Measurements from ENCODE around the gene TPM3. TPM values are rescaled to one million over a fixed set of nuclear protein-coding genes. Genes with fewer than 3 reads are reported as not detected.
A peak's percentile ranks its signal among the peaks of the same experiment; 100 is the strongest.

The TPM3 gene
- total RNA-seq, 1 experiment from 2014 or later = 681 TPM

DNA sequence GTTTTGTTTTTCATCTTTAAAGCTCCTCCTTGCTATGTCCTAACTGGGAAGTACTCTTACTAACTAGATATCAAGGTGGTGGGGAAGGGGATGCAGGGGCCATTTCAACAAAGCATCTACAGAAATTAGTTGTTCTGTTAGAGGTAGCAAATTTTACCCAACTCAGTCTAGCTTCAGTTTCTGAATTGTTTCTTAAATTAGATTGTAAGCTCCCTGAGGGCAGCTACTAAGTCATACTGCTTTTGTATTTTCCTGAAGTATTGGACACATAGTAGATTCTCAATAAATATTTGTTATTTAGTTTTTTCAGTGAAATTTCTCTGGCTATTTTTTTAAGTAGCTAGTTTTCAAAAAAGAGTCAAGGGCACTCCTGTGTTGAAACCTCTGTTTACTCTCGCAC, 30.6 kb upstream of the TPM3 start:
- Histone ChIP-seq H3K36me3 (ENCODE audit: control insufficient read depth, insufficient read depth, low read length) (peaks cover 4% of the 10 kb centered on the region; the same call in 1 of the 2 replicates), H3K9me3 (no peaks in the 10 kb centered on the region), H3K27me3 (replicated peaks; ENCODE audit: control insufficient read depth, insufficient read depth, low read length) (no peaks in the 10 kb centered on the region), H3K4me1 (peaks cover 31% of the 10 kb centered on the region), H3K4me3 (ENCODE audit: low read depth, low read length) (peak overlapping the region; percentile 97)
- DNase-seq = no peak
- H3K4me1 Mint-ChIP-seq (ENCODE audit: low read depth, unreplicated experiment) = peaks cover 15% of the 10 kb centered on the region
- ChIA-PET POLR2A (interaction anchor here (0.6 kb wide), 1 partner anchor 85 kb away, joined by 4 read pairs; no protein-coding TSS in a partner anchor), CTCF (no interaction called here)
- no TSS peak for BruUV-seq (replicated peaks)
- peak overlapping the region; percentile 73 for H3K27ac Mint-ChIP-seq (ENCODE audit: unreplicated experiment)
- no peaks in the 10 kb centered on the region for H3K9me3 Mint-ChIP-seq (ENCODE audit: unreplicated experiment)
- H3K27me3 Mint-ChIP-seq (ENCODE audit: insufficient read depth, unreplicated experiment) = no peaks in the 10 kb centered on the region
- H3K4me3 Mint-ChIP-seq (ENCODE audit: unreplicated experiment) = peak overlapping the region; percentile 94
- intact Hi-C loops (cut with micrococcal nuclease; ENCODE audit: unreplicated experiment) = loop anchor here (1.0 kb wide), 1 partner anchor 15 kb away; no protein-coding TSS in a partner anchor
- peaks cover 66% of the 10 kb centered on the region for H3K36me3 Mint-ChIP-seq (ENCODE audit: insufficient read depth, unreplicated experiment)
- TF ChIP-seq, protein P1, sequence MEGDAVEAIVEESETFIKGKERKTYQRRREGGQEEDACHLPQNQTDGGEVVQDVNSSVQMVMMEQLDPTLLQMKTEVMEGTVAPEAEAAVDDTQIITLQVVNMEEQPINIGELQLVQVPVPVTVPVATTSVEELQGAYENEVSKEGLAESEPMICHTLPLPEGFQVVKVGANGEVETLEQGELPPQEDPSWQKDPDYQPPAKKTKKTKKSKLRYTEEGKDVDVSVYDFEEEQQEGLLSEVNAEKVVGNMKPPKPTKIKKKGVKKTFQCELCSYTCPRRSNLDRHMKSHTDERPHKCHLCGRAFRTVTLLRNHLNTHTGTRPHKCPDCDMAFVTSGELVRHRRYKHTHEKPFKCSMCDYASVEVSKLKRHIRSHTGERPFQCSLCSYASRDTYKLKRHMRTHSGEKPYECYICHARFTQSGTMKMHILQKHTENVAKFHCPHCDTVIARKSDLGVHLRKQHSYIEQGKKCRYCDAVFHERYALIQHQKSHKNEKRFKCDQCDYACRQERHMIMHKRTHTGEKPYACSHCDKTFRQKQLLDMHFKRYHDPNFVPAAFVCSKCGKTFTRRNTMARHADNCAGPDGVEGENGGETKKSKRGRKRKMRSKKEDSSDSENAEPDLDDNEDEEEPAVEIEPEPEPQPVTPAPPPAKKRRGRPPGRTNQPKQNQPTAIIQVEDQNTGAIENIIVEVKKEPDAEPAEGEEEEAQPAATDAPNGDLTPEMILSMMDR (IDR thresholded peaks at IDR 0.05; ENCODE audit: insufficient read depth in 1 of 2, low read depth in 1 of 2, low read length in 1 of 2, severe bottlenecking in 1 of 2, unreplicated experiment in 1 of 2) = no peak

- TF ChIP-seq, protein P1 (IDR thresholded peaks at IDR 0.05; ENCODE audit: insufficient read depth in 1 of 2, low read depth in 1 of 2, low read length in 1 of 2, severe bottlenecking in 1 of 2, unreplicated experiment in 1 of 2) = no peak
- Mint-ChIP-seq H3K27ac (ENCODE audit: unreplicated experiment) (peak overlapping the region; percentile 99), H3K27me3 (ENCODE audit: insufficient read depth, unreplicated experiment) (no peaks in the 10 kb centered on the region), H3K4me1 (ENCODE audit: low read depth, unreplicated experiment) (peaks cover 15% of the 10 kb centered on the region), H3K9me3 (ENCODE audit: unreplicated experiment) (no peaks in the 10 kb centered on the region), H3K4me3 (ENCODE audit: unreplicated experiment) (peak overlapping the region; percentile 94), H3K36me3 (ENCODE audit: insufficient read depth, unreplicated experiment) (peaks cover 66% of the 10 kb centered on the region)
- intact Hi-C loops (cut with micrococcal nuclease; ENCODE audit: unreplicated experiment) = loop anchor here (1.0 kb wide), 1 partner anchor 16 kb away; no protein-coding TSS in a partner anchor
- ChIA-PET CTCF (no interaction called here), POLR2A (interaction anchor here (1.5 kb wide), 1 partner anchor 231 kb away, joined by 3 read pairs; no protein-coding TSS in a partner anchor)
- Histone ChIP-seq H3K4me3 (ENCODE audit: low read depth, low read length) (peak overlapping the region; percentile 97), H3K9me3 (no peaks in the 10 kb centered on the region), H3K36me3 (ENCODE audit: control insufficient read depth, insufficient read depth, low read length) (peaks cover 4% of the 10 kb centered on the region; the same call in 1 of the 2 replicates), H3K4me1 (peaks cover 31% of the 10 kb centered on the region), H3K27me3 (replicated peaks; ENCODE audit: control insufficient read depth, insufficient read depth, low read length) (no peaks in the 10 kb centered on the region)
- BruUV-seq (replicated peaks) = no TSS peak
- peak; percentile 63 to 65 for DNase-seq
Measured at GRCh38 chr1:154221278-154222001, 29.5 kb upstream of the TPM3 start.

DNA sequence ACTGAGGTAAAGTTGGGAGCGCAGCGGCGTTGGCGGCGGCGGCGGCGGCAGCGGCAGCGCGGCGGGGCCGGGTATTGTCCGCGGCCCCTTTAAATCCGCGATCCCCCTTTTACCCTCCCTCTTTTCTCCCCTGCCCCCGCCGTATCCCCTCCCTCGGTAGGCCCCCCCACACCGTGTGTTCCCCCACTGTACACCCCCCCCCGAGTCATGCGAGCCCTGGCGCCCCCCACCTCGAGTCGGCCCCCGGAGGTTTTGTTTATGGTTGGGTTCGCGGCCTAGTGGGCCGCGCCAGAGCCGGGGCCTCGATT, 29.0 kb upstream of the TPM3 start:
- no peaks in the 10 kb centered on the region for H3K9me3 Mint-ChIP-seq (ENCODE audit: unreplicated experiment)
- no peaks in the 10 kb centered on the region for H3K9me3 ChIP-seq
- peaks cover 66% of the 10 kb centered on the region for H3K36me3 Mint-ChIP-seq (ENCODE audit: insufficient read depth, unreplicated experiment)
- BruUV-seq (replicated peaks) = no TSS peak
- H3K27me3 Mint-ChIP-seq (ENCODE audit: insufficient read depth, unreplicated experiment) = no peaks in the 10 kb centered on the region
- peak overlapping the region; percentile 99 for H3K27ac Mint-ChIP-seq (ENCODE audit: unreplicated experiment)
- no peak for DNase-seq
- peaks cover 31% of the 10 kb centered on the region for H3K4me1 ChIP-seq
- peaks cover 15% of the 10 kb centered on the region for H3K4me1 Mint-ChIP-seq (ENCODE audit: low read depth, unreplicated experiment)
- H3K36me3 ChIP-seq (ENCODE audit: control insufficient read depth, insufficient read depth, low read length) = peaks cover 4% of the 10 kb centered on the region; the same call in 1 of the 2 replicates
- H3K4me3 Mint-ChIP-seq (ENCODE audit: unreplicated experiment) = peak overlapping the region; percentile 94
- no peaks in the 10 kb centered on the region for H3K27me3 ChIP-seq (replicated peaks; ENCODE audit: control insufficient read depth, insufficient read depth, low read length)
- ChIA-PET POLR2A (interaction anchor here (0.6 to 1.5 kb wide), 8 partner anchors 21 to 740 kb away, joined by 3 to 4 read pairs (median 4); partner anchors contain the start of genes CREB3L4 and TPM3), CTCF (interaction anchor here (1.0 to 1.1 kb wide), 2 partner anchors 22 to 114 kb away, joined by 4 to 7 read pairs; no protein-coding TSS in a partner anchor)
- intact Hi-C loops (cut with micrococcal nuclease; ENCODE audit: unreplicated experiment) = loop anchor here (1.0 kb wide), 1 partner anchor 35 kb away; no protein-coding TSS in a partner anchor
- peak overlapping the region; percentile 97 for H3K4me3 ChIP-seq (ENCODE audit: low read depth, low read length)
- TF ChIP-seq, protein P1 (IDR thresholded peaks at IDR 0.05; ENCODE audit: insufficient read depth in 1 of 2, low read depth in 1 of 2, low read length in 1 of 2, severe bottlenecking in 1 of 2, unreplicated experiment in 1 of 2) = no peak
